Hepatocyte (in vitro differentiated cells): ENCODE data around the gene SETBP1.

Source experiments
- CTCF ChIP-seq: fragments of 200-600 bp; sonication (generic); IDR thresholded peaks from 2 replicates; pipeline ENCODE4 v1.5.1; 2016; ENCODE audit warnings: antibody characterized with exemption, mild to moderate bottlenecking; ENCODE audit not compliant: poor library complexity
- EZH2 ChIP-seq: fragments of 200-600 bp; sonication (generic); IDR thresholded peaks from 2 replicates; pipeline ENCODE4 v1.6.1; 2016; ENCODE audit warnings: antibody characterized with exemption, mild to moderate bottlenecking, borderline replicate concordance

- no peak for TF ChIP-seq CTCF
- no peak for TF ChIP-seq EZH2
These were observed 185.4 kb downstream of the SETBP1 start for GRCh38 chr18:44866103-44866502.
